Hippocampal formation (tissue), 2 donors: Measurements from ENCODE around the gene SSH3.

Source experiments
- DNase-seq, 2 donors: peaks; one replicate each; lab custom pipeline; 2025; lab: John Stamatoyannopoulos, UW

Gene SSH3

DNA sequence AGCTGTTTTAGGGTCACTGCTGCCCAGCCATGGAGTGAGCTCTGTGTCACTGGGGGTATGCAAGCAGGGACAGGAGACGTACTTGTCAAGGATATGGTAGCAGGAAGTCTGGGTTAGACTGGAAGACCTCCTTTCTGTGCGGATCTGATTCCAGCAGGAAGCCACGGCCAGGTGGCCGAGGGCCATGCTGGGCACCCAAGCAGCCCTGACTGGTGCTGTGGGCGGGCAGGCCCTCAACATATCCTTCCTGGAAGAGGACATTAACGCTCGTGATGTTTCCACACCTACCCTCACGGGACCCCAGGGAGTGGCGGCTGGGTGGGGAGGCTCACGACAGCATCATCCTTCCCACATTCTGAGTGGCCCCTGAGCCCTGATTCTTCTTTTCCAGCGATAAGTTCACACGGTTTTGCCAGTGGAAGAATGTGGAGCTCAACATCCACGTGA lies 23.0 kb upstream of the SSH3 start:
- no peak for DNase-seq

DNA sequence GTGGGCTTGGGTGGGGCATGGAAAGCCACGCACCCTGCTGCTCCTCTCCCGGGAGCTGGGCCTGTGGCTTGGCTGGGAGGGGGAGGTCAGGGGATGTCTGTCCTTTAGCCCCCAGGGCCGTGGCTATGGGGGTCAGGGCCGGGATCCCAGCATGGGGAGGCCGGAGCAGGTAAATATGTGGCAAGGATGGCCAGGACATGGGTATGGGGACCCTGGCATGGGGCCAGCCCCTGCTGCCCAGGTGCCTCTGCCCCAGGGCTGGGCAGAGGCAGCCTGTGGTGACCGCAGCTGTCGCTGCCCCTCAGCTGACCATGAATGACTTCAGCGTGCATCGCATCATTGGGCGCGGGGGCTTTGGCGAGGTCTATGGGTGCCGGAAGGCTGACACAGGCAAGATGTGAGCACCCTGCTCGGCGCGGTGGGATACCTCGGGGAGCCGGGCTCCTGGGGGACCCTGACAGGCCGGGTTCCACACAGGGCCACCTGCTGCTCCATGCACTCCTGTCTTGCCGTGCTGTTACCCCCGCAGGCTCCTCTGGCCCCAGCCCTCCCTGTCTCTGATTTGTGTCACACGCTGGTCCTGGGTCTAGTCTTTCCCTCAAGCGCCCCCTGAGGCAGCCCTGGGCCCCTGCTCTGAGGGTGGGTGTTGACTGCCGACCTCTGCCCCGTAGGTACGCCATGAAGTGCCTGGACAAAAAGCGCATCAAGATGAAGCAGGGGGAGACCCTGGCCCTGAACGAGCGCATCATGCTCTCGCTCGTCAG lies 22.4 kb upstream of the SSH3 start:
- DNase-seq = no peak

DNA sequence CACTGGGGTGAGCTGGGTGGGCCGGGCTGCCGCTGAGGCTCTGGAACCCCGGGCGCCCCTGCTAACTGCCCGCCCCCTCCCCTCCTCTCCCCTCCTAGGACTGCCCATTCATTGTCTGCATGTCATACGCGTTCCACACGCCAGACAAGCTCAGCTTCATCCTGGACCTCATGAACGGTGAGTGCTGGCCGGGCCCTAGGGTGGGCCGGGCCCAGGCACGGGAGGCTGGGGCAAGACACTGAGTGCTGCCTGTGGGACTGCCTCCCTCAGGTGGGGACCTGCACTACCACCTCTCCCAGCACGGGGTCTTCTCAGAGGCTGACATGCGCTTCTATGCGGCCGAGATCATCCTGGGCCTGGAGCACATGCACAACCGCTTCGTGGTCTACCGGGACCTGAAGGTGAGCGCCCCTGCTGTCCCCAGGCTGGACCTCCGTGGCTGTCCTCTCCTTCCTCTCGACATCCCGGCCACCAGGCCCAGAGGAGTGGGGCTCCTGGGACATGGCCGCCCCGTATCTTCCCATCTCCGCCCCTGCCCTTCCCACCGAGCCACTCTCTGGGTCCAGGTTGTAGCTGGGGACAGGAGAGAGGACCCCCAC lies 21.7 kb upstream of the SSH3 start:
- DNase-seq = no peak

- no peak for DNase-seq
Measured at GRCh38 chr11:67282155-67282875, 21.0 kb upstream of the SSH3 start.

- DNase-seq = no peak
Measured at GRCh38 chr11:67282876-67283371, 20.4 kb upstream of the SSH3 start.

DNA sequence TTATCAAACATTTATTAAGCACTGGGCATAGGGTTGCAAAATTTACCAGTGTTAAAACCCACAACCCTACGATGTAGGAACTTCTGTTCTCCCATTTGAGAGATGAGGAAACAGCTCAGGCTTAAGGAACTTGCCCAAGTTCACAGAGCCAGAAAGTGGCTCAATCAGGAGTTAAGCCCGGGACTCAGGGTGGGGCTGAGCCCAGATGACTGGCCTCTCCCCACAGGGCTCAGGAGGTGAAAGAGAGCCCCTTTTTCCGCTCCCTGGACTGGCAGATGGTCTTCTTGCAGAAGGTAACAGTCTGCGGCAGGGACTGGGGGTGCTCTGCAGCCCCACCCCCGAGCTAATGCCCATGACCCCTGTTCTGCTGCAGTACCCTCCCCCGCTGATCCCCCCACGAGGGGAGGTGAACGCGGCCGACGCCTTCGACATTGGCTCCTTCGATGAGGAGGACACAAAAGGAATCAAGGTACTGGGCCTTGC lies 19.8 kb upstream of the SSH3 start:
- no peak for DNase-seq

- no peak for DNase-seq
Measured at GRCh38 chr11:67284811-67285540, 18.4 kb upstream of the SSH3 start.

DNA sequence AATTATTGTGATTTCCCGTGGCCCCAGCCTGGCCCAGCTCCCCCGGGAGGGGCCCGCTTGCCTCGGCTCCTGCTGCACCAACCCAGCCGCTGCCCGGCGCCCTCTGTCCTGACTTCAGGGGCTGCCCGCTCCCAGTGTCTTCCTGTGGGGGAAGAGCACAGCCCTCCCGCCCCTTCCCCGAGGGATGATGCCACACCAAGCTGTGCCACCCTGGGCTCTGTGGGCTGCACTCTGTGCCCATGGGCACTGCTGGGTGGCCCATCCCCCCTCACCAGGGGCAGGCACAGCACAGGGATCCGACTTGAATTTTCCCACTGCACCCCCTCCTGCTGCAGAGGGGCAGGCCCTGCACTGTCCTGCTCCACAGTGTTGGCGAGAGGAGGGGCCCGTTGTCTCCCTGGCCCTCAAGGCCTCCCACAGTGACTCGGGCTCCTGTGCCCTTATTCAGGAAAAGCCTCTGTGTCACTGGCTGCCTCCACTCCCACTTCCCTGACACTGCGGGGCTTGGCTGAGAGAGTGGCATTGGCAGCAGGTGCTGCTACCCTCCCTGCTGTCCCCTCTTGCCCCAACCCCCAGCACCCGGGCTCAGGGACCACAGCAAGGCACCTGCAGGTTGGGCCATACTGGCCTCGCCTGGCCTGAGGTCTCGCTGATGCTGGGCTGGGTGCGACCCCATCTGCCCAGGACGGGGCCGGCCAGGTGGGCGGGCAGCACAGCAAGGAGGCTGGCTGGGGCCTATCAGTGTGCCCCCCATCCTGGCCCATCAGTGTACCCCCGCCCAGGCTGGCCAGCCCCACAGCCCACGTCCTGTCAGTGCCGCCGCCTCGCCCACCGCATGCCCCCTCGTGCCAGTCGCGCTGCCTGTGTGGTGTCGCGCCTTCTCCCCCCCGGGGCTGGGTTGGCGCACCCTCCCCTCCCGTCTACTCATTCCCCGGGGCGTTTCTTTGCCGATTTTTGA lies 17.5 kb upstream of the SSH3 start:
- no peak for DNase-seq

DNA sequence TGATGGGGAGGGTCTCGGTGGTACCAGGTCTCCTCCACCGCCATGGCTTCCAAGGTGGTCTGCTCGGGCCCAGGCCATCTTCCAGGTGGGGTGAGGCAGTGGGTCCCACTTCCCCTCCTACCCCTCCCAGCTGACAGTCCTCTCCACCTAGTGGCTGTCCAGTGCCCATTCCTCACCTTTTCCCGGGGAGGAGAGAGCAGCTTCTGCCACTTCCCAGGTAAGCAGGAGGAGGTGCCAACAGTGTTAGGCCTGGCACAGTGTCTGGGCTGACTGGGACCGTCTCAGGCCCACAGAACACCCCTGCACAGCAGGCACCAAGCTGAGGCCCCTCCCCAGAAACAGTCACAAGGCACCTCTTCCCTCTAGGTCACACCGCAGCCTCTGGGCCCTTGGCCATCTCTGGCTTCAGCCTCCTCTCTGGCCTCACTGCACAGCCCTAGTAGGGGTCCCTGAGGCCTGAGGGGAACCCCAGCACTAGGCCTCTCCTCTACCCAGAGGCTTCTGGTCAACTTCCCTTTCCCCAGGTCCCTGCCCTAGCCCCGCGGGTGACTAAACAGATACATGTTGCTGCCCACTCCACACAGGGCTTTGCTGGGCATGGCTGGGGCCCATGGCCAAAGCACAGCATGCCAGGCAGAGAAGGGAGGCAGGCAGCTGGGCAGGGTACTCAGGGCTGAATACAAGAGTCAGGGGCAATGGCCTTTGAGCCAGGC lies 16.6 kb upstream of the SSH3 start:
- DNase-seq = peak in 1 of 2 donors; percentile 62

GRCh38 chr11:67287355-67288197 lies 15.8 kb upstream of the SSH3 start:
- no peak for DNase-seq

DNA sequence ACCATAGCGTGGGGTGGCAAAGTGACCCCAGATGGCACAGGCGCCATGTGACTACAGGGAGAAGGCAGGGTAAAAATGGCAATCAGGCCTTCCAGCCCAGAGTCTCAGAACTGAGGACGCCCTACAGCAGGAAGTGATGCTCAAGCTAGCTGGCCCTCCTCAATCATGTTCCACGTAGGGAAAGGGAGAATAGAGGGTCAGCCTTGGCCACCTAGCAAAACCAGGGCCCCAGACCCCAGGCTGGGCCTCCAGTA lies 15.2 kb upstream of the SSH3 start:
- DNase-seq = no peak

- DNase-seq = peak; percentile 77 to 81
Measured at GRCh38 chr11:67288452-67289225, 14.7 kb upstream of the SSH3 start.

- peak in 1 of 2 donors; percentile 77 for DNase-seq
Measured at GRCh38 chr11:67289226-67289650, 14.1 kb upstream of the SSH3 start, which contains the start of gene ANKRD13D. Gene ANKRD13D, plus strand, starts transcription at chr11:67289303. Its CDS starts 158 bp downstream, at chr11:67289461.

DNA sequence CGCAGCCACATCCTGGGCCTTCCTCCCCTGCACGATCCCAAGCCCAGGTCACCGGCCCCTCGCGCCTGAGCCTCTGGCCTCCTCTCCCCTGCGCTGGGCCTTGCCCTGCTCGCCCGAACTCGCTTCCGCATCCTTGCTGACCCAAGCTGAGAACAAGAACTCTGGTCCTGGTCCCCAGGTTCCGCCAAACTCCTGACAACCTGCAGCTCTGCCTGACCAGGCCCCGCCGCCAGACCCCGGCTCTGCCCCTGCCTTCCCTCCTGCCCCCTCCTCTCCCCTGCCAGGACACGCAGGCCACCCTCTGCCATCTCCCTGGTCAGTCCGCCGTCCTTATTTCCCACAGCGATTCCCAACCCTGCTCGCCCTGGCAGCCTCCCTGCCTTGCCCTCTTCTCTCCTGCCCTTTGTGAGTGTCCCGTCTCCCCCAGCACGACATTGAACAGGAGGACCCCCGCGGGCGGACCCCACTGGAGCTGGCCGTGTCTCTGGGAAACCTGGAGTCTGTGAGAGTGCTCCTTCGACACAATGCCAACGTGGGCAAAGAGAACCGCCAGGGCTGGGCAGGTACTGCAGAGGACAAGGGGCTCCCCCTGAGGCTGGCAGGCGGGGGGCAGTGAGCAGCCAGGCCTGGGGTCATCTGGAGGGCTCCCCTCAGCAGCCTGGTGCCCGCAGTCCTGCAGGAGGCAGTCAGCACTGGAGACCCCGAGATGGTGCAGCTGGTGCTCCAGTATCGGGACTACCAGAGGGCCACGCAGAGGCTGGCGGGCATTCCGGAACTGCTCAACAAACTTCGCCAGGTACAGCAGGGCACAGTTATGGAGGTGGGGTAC lies 13.5 kb upstream of the SSH3 start:
- no peak for DNase-seq

DNA sequence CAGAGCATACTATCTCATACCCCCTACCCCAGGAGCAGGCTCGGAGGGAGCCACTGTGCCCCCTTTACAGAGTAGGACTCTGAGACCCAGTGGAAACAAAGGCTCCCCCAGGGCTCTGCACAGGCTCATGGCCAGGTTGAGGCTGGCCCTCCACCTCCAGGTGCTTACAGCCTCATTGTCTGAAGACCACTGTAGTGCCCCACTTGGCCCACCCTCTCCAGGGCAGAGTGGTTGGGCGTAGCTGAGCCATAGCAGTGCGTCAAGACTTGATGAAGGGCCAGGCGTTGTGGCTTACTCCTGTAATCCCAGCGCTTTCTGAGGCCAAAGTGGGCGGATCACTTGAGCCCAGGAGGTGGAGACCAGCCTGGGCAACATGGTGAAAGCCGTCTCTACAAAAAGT lies 12.5 kb upstream of the SSH3 start:
- no peak for DNase-seq

- no peak for DNase-seq
Measured at GRCh38 chr11:67291481-67292381, 11.6 kb upstream of the SSH3 start.

DNA sequence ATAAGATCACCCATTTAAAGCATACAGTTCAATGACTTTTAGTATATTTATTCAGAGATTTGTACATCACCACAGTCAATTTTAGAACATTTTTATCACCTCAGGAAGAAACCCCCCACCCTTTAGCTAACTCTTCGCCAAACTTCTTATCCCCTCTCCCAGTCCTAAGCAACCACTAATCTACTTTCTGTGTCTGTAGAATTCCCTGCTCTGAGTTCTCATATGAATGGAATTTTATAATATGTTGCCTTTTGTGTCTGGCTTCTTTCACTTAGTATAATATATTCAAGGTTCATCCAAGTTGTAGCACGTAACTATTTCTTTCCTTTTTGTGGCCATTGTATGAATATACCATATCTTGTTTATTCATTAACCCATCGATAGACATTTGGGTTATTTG lies 10.7 kb upstream of the SSH3 start:
- no peak for DNase-seq
